BLaER1 treated with 17β-estradiol and CSF1 and Interleukin-3, amounts not matched to agents 10 nM and 100 nM (cell line): ENCODE data around the gene ZSCAN20.

Experiments
- H3K27ac ChIP-seq, 11 experiments: shearing (Covaris generic); formaldehyde crosslinking; 2 replicates each; pipeline ENCODE4 v1.8.1; 2022
- H3K27me3 ChIP-seq, 11 experiments: shearing (Covaris generic); formaldehyde crosslinking; 2 replicates each; pipeline ENCODE4 v1.8.1; 2022
- H3K36me3 ChIP-seq, 11 experiments: shearing (Covaris generic); formaldehyde crosslinking; 2 replicates each; pipeline ENCODE4 v1.8.1; 2022
- H3K4me1 ChIP-seq, 10 experiments: shearing (Covaris generic); formaldehyde crosslinking; 2 replicates each; pipeline ENCODE4 v1.8.1; 2022
- H3K4me2 ChIP-seq, 11 experiments: shearing (Covaris generic); formaldehyde crosslinking; 2 replicates each; pipeline ENCODE4 v1.8.1; 2022
- H3K4me3 ChIP-seq, 10 experiments: shearing (Covaris generic); formaldehyde crosslinking; 2 replicates each; pipeline ENCODE4 v1.8.1; 2022
- H3K9ac ChIP-seq, 11 experiments: shearing (Covaris generic); formaldehyde crosslinking; 2 replicates each; pipeline ENCODE4 v1.8.1; 2022
- H3K9me3 ChIP-seq, 11 experiments: shearing (Covaris generic); formaldehyde crosslinking; replicated peaks in 1 of 11; 2 replicates each; pipeline ENCODE4 v1.8.1; 2022
- H4K20me1 ChIP-seq, 11 experiments: shearing (Covaris generic); formaldehyde crosslinking; 2 replicates each; pipeline ENCODE4 v1.8.1; 2022
- Cebpa-rat ChIP-seq, 11 experiments: shearing (Covaris generic); IDR thresholded peaks; 2 replicates each; pipeline ENCODE4 v1.8.1; 2022

The ZSCAN20 gene

DNA sequence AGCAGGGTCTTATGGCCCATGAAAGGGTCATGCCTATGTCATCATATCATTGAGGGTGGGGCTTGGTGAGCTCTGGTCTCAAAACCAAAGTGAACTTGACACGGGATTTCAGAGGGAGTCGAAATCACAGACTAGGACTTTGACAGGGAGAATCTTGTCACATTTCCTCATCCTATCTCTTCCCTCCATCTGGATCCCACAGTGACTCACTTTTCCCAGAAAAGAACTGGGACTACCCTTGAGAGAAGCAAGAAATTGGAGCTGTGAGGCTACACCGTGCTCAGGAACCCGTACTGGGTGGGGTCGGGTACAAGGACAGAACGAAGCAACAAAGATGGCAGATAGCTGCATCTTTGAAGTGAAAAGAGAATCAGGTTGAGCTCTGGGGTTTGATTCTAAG is 69.5 kb downstream of the ZSCAN20 start:
- H4K20me1 ChIP-seq: no peaks in the 10 kb centered on the region
- TF ChIP-seq Cebpa-rat (IDR thresholded peaks at IDR 0.05): no peak
- no peaks in the 10 kb centered on the region for H3K27me3 ChIP-seq
- H3K4me1 ChIP-seq: peaks cover 0 to 5% (median 0%) of the 10 kb centered on the region in 10 experiments; a peak in 5 of 20 replicates
- H3K36me3 ChIP-seq: no peaks in the 10 kb centered on the region
- no peak overlapping the region for H3K4me3 ChIP-seq
- no peak overlapping the region for H3K9ac ChIP-seq
- peaks cover 0 to 14% (median 7%) of the 10 kb centered on the region in 11 experiments; a peak in 7 of 22 replicates for H3K9me3 ChIP-seq
- H3K4me2 ChIP-seq: no peak overlapping the region
- H3K27ac ChIP-seq: no peak overlapping the region
